ENCODE results near the gene EED. TPM values are rescaled to one million over a fixed set of nuclear protein-coding genes. Genes with fewer than 3 reads are reported as not detected.
A peak's percentile ranks its signal among the peaks of the same experiment; 100 is the strongest.

The EED gene
- total and polyA plus RNA-seq, 2 experiments from 2014 or later = 15.0 to 19.4 TPM

DNA sequence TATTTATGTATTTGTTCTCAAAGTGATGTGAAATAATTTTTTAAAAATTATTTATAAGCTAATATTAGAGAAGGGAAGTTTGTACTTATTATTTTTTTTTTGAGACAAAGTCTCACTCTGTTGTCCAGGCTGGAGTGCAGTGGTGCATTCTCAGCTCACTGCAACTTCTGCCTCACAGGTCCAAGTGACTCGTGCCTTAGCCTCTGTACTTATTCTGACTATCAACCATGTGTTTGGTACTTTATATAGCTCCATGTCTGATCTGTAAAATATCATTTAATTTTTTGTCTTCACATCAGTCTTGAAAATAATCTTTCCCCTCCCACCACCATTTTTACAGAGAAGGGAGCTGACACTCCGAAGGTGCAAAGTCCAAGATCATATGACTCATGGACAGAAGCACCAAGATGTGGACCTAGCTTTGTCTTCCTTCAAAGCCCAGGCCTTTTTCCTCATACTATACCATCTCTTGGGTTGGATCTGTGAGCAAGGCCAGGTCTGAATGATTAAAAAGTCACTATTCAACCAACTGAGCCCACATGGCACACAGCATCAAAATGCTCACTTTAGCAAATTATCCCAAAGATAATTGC is 32.4 kb upstream of the EED start:
- Histone ChIP-seq H3K36me3 (ENCODE audit: low read depth) (no peaks in the 10 kb centered on the region), H3F3A (ENCODE audit: insufficient read depth) (no peaks in the 10 kb centered on the region), H3K27me3 (replicated peaks; ENCODE audit: insufficient read depth) (no peaks in the 10 kb centered on the region), H3K27ac (no peak overlapping the region), H3K4me1 (ENCODE audit: insufficient read depth) (no peaks in the 10 kb centered on the region), H3K4me2 (ENCODE audit: unreplicated experiment) (no peak overlapping the region), H3K9me2 (ENCODE audit: insufficient read depth) (no peaks in the 10 kb centered on the region), H3K9me3 (ENCODE audit: low read depth) (no peaks in the 10 kb centered on the region), H3K4me3 (no peak overlapping the region), H3K79me2 (ENCODE audit: insufficient read depth) (no peaks in the 10 kb centered on the region), H4K20me1 (ENCODE audit: insufficient read depth) (no peaks in the 10 kb centered on the region), H2AFZ (no peak overlapping the region), H3K9ac (no peak overlapping the region)
- peak; percentile 28 for DNase-seq
- no peak for TF ChIP-seq EZH2 (IDR thresholded peaks at IDR 0.05; ENCODE audit: insufficient read depth, poor library complexity, severe bottlenecking)
- TF ChIP-seq EZH2phosphoT487 (IDR thresholded peaks at IDR 0.05; ENCODE audit: insufficient read depth, low read depth) = no peak
- 81 to 85% methylated on average over 2 of the region's 2 CpGs for WGBS, 2 experiments (ENCODE audit: low coverage in 1 of 2, low lambda C conversion rate in 2 of 2, missing lambda C conversion rate in 2 of 2)
- in situ Hi-C loops (cut with MboI) = loop anchor here (10.0 to 25.0 kb wide), 2 partner anchors 177 to 350 kb away; partner anchors contain the start of gene CCDC83

DNA sequence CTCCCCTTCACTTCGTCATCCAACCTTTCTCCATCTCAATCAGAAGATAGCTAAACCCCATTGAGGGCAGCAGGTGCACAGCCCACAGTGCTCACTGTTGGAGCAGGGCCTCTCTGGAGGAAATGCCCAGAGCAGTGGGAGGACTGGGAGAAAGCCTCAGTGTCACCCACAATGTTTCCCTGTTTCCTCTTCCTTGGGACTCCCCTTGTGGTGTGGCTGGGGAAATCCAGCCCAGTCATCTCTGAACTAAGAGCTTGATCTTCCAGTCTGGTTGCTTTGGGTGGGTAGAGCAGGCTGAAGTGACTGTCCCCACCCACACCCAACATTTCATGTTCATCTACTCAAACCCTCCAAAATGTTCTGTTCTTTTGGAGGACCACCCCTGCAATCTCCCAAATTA is 29.8 kb upstream of the EED start:
- no peak overlapping the region for H3K4me3 ChIP-seq
- H3K9me2 ChIP-seq (ENCODE audit: insufficient read depth) = no peaks in the 10 kb centered on the region
- peak; percentile 17 for DNase-seq
- in situ Hi-C loops (cut with MboI) = loop anchor here (10.0 to 25.0 kb wide), 2 partner anchors 180 to 352 kb away; partner anchors contain the start of gene CCDC83
- no peaks in the 10 kb centered on the region for H3K27me3 ChIP-seq (replicated peaks; ENCODE audit: insufficient read depth)
- H3K79me2 ChIP-seq (ENCODE audit: insufficient read depth) = no peaks in the 10 kb centered on the region
- 83 to 96% methylated on average over 1 of the region's 1 CpG for WGBS, 2 experiments (ENCODE audit: low coverage in 1 of 2, low lambda C conversion rate in 2 of 2, missing lambda C conversion rate in 2 of 2)
- H3K36me3 ChIP-seq (ENCODE audit: low read depth) = no peaks in the 10 kb centered on the region
- H3F3A ChIP-seq (ENCODE audit: insufficient read depth) = no peaks in the 10 kb centered on the region
- no peak overlapping the region for H2AFZ ChIP-seq
- no peaks in the 10 kb centered on the region; the same call in 1 of the 2 replicates for H3K4me1 ChIP-seq (ENCODE audit: insufficient read depth)
- H4K20me1 ChIP-seq (ENCODE audit: insufficient read depth) = no peaks in the 10 kb centered on the region
- H3K4me2 ChIP-seq (ENCODE audit: unreplicated experiment) = no peak overlapping the region
- no peak overlapping the region for H3K9ac ChIP-seq
- H3K27ac ChIP-seq = no peak overlapping the region
- TF ChIP-seq EZH2 (IDR thresholded peaks at IDR 0.05; ENCODE audit: insufficient read depth, poor library complexity, severe bottlenecking) = no peak
- no peak for TF ChIP-seq EZH2phosphoT487 (IDR thresholded peaks at IDR 0.05; ENCODE audit: insufficient read depth, low read depth)
- H3K9me3 ChIP-seq (ENCODE audit: low read depth) = no peaks in the 10 kb centered on the region

DNA sequence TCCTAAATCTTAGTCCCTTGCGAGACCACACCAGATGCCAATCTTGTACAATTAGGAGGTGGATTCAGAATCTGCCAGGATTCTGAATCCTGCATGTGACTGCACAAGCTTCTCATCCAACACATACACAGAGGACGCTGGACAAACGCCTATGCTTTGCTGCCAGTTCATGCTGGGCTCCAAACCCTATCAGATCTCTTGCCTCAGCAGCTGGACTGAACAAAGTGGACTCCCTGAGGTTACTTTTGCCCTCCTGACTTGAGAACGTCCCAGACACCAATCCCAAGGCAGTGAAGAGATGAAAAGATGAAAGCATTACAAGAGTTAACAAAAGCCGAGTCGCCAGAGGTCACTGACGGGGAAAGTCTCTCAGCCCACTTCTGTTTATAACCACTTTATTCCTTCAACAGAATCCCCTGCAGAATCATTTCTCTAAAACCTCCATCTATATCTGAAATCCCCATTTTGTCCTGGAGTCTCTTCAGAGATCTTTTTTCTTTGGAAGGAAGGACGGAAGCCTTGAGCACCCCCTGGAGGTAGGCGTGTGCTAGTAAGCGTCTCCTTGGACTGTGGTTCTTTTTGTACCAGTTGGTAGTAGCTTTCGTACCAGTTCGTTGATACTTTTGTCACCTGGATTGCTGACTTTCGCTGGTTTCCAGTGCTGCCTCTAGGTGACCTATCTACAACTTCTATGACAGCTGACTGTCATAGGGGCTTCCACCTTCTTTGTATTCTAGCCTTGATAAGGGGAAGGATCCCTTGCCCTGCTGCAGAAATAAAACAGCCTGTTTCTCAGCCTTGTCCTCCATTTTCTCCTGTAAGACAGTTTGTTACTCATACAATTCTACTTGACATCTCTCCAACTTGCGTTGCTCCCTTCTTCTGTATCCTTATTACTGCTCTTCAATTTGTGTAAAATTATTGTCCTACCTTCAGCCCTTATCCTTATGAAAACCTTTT is 26.1 kb upstream of the EED start:
- in situ Hi-C loops (cut with MboI) = loop anchor here (10.0 to 25.0 kb wide), 2 partner anchors 184 to 356 kb away; partner anchors contain the start of gene CCDC83

More for the DNA sequence above, 26.1 kb upstream of the EED start:
- no peaks in the 10 kb centered on the region for H3F3A ChIP-seq (ENCODE audit: insufficient read depth)
- H3K9ac ChIP-seq = peak overlapping the region; percentile 48; the same call in 1 of the 2 replicates
- no peaks in the 10 kb centered on the region for H4K20me1 ChIP-seq (ENCODE audit: insufficient read depth)
- H2AFZ ChIP-seq = peak overlapping the region; percentile 97
- no peak for TF ChIP-seq EZH2phosphoT487 (IDR thresholded peaks at IDR 0.05; ENCODE audit: insufficient read depth, low read depth)
- TF ChIP-seq EZH2 (IDR thresholded peaks at IDR 0.05; ENCODE audit: insufficient read depth, poor library complexity, severe bottlenecking) = no peak
- H3K27ac ChIP-seq = no peak overlapping the region
- H3K4me2 ChIP-seq (ENCODE audit: unreplicated experiment) = peak overlapping the region; percentile 69
- no peaks in the 10 kb centered on the region; the same call in 1 of the 2 replicates for H3K4me1 ChIP-seq (ENCODE audit: insufficient read depth)
- H3K9me2 ChIP-seq (ENCODE audit: insufficient read depth) = no peaks in the 10 kb centered on the region
- WGBS, 2 experiments (ENCODE audit: low coverage in 1 of 2, low lambda C conversion rate in 2 of 2, missing lambda C conversion rate in 2 of 2) = 19 to 21% methylated on average over 14 of the region's 14 CpGs
- no peaks in the 10 kb centered on the region for H3K79me2 ChIP-seq (ENCODE audit: insufficient read depth)
- no peaks in the 10 kb centered on the region for H3K9me3 ChIP-seq (ENCODE audit: low read depth)
- no peaks in the 10 kb centered on the region for H3K36me3 ChIP-seq (ENCODE audit: low read depth)
- H3K4me3 ChIP-seq = peak overlapping the region; percentile 63
- H3K27me3 ChIP-seq (replicated peaks; ENCODE audit: insufficient read depth) = no peaks in the 10 kb centered on the region
- DNase-seq = peak; percentile 89

Measured in GM23248 (cell line).